ACHN (cell line): ENCODE data around the gene MAP3K5.
"Not testable (repeated sequence)": the region's sequence is repeated elsewhere in the genome, so short reads cannot be mapped to it uniquely, and the experiment has no call there.

Experiments
- DNase-seq: peaks from one replicate; pipeline ENCODE4 v3.0.0-alpha.2; 2015
- in situ Hi-C: cut with HindIII; loops from 2 replicates; pipeline ENCODE4 v1.10.0; 2017; ENCODE audit warnings: low sequenced_read_pairs, low pct_ligation_motif_present, low pct_unique_long_range_greater_than_20kb

MAP3K5 gene

DNA sequence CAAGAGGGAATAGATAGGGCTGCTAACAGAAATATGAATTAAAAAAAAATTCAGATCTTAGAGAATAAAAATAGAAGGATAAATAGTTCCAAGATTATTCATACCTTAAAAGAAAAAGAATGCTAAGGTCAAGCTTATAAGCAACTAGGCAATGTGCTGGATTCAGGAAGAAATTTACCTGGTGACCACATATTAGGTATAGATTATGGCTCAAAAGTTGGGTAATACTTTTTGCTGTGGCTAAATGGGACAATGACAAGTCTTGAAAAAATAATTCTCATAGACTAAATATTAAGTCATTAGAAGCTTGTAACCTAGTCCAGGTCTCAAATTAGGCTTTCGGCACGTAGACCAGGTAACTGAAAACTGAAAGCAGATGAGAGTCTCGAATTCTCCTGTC, 17.2 kb downstream of the MAP3K5 start:
- in situ Hi-C loops, result no loop called here
- DNase-seq, result no peak

DNA sequence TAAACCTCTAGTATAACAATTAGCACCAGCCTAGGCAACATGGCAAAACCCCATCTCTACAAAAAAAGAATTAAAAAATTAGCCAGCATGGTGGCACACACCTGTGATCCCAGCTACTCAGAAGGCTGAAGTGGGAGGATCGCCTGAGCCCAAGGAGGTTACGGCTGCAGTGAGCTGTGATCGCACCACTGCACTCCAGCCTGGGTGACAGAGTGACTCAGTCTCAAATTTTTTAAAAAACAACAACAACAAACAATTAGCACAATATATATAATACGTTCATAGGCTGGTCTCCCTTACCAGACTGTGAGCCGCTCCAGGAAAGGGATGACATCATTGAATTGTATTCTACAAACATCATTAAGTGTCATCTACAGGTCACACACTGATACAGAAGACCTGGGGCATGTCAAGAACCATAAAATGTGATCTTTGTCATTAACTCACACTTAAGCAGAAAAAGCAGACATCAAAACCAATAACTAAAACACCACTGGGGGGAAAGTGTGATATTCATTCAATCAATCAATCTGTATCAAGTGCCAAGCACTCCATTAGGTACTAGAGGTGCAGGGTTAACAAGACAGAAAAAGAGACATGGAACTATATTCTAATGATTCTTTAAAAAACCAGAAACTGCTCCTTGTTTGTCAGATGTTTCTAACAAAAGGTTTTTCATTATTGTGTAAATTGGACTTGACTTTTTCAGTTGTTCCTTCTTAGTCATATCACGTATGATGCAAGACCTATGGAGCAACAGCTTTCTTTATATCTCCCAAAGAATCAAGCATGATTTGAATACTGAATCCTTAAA, 17.8 kb downstream of the MAP3K5 start:
- DNase-seq, result no peak
- in situ Hi-C loops, result no loop called here

DNA sequence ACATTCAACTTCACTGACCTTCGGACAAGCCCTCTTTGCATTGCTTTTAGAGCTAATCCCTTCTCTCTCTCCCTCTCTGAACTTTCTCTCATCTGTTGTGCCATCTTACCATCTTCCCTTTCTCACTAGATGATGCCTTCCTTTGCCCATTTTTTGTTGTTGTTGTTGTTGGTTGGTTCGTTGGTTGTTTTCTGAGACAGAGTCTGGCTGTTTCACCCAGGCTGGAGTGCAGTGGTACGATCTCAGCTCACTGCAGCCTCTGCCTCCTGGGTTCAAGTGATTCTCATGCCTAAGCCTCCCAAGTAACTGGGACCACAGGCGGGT, 18.8 kb downstream of the MAP3K5 start:
- no peak for DNase-seq
- in situ Hi-C loops, result no loop called here

DNA sequence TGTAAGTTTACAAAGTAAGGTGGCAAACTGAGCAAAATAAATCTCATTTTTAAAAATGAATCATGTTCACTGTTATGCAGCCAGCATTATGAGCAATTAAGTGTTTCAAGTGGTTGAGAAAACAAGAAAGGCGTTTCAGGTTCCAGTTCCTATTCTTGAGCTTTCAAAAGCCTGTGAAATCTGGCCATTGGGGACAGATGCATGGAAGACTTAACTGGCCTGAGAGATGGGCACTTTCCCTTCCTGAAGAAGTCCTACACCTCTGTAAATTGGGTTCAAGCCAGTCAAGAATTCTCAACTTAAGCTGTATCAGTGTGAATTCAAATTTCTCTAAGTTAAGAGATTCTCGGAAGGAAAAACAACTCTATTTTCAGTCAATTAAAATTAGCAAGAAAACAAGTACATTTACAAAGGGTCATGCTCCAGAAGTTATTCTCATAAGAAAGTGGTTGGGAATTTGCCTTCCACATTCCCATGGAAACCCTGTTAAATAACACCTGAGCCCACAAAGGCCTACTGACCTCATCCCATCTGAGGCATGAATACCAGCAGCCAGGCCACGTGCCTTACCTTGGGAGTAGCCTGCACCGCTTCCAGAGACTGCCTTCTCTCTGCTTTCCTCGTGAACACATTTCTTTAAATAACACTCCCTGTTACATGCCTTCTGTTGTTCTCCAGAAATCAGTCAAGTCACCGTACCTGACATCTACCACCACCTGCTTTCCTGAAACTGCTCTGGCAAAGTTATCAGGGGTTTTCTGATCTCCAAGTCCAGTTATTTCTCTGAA, 19.4 kb downstream of the MAP3K5 start:
- DNase-seq, result no peak
- in situ Hi-C loops, result no loop called here

DNA sequence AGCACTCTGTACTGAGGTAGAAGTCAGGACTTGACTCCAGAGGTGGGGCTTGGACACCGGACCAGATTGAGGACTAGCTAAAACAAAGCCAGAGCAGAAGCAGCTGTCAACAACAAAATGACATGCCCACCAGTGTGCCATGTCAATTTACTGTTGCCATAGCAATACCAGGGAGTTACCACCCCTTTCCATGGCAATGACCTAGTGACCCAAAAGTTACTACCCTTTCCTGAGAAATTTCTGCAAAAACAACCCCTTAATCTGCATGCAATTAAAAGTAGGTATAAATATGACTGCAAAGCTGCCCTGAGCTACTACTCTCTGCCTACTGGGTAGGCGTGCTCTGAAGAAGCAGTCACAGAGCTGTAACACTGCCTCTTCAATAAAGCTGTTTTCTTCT, 21.0 kb downstream of the MAP3K5 start:
- no peak for DNase-seq
- in situ Hi-C loops, result no loop called here

DNA sequence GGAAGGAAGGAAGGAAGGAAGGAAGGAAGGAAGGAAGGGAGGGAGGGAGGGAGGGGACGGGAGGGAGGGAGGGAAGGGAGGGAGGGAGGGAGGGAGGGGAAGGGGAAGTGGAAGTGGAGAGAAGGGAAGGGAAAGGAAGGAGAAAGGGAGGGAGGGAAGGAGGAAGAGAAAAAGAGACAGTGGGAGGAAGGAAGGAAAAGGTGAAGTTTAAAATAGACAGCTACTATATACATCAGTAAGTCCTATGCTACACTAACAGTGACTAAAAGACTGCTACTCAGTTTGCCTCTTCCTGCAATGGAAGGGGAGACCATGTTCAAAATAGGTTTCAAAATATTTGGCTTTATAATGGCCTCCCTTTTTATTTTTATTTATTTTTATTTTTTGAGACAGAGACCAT, 22.5 kb downstream of the MAP3K5 start:
- no peak for DNase-seq
- in situ Hi-C loops, result no loop called here

DNA sequence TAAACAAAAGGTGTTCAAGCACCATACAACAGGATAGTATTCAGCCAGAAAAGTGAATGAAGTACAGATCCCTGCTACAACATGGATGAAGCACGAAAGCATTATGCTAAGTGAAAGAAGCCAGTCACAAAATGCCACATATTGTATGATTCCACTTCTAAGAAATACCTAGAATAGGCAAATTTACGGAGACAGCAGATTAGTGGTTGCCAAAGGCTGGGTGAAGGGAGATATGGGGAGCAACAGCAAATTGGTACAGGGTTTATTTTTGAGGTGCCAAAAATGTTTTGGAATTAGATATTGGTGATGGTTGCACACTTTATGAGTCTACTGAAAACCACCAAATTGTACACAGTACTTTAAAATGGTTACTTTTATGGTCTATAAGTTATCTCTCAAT, 23.2 kb downstream of the MAP3K5 start:
- DNase-seq, result no peak
- in situ Hi-C loops, result no loop called here

DNA sequence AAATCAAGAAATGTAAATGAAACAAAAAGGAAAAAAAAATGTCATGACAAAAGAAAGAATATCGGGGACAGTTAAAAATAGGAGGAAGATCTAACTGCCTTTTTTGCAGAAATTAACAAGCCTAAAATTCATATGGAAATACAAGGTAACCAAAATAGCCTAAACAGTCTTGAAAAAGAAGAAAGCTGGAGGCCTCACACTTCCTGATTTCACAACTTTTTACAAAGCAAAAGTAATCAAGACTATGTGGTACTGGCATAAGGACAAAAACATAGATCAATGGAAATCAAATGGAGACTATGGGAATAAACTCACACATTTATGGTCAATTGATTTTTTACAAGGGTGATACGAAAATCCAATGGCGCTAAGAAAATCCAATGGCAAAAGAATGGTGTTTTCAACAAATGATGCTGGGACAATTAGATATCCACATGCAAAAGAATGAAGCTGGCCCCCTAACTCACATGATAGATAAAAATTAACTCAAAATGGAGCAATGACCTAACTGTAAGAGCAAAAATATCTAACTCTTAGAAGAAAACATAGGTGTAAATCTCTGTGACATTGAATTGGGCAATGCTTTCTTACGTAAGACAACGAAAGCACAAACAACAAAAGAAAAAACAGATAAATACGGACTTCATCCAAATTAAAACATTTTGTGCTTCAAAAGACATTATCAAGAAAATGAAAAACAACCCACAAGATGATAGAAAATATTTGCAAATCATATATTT, 24.5 kb downstream of the MAP3K5 start:
- in situ Hi-C loops, result no loop called here
- no peak for DNase-seq

DNA sequence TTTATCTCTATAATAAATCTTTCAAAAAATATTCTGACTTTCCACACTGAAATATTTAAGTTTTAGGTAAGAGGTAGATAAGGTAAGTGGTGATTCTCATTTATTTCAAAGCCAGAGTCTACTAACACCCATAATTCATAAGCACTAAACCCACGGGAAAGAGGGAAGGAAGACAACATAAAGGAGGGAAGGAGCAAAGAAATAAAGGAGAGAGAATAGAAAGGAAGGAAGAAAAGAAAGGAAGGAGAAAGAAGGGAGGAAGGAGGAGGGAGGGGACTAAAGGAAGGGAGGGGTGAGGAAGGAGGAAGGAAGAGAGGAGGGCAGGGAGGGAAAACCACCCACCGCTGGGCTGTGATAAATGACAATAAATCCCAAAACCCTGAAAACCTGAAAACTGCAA, 25.2 kb downstream of the MAP3K5 start:
- DNase-seq, result no peak
- in situ Hi-C loops, result no loop called here

DNA sequence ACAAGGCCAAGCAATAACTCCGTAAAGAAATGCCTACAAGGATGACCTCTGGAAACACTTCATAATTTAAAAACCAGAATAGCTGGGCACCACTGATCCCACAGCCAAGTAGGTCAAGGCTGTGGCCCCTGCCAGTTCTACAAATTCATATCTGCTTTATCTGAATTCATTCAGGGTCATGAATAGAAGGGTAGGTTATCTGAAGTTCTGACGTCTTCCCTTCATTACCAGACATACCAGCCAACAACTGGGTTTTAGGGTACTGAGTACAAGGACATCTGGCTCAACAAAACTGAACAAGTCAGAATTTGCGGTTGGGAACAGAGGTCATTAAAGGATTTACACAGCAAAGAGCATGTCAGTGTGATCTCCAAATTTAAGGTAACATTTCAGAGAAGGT, 26.0 kb downstream of the MAP3K5 start:
- no peak for DNase-seq
- in situ Hi-C loops, result no loop called here

DNA sequence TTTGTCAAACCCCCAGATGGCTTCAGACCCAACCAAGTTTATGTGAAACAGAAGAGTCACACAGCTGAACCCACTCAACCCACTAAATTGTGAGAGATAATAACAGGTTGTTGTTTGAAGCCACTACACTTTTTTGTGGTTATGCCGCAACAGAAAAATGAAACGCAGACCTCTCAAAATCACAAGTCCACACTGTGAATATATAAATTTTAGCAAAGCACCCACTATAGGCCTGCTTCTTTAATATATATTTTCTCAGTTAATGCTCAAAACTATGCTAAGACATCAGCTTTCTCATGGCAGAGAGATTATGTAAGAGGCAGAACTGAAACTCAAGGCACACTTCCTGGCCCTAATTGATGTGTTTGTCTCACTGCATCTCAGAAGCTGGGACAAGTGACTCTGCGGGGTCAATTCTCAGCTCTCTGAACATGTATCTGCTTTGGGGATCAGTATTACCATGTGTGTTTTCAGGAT, 27.7 kb downstream of the MAP3K5 start:
- no peak for DNase-seq

DNA sequence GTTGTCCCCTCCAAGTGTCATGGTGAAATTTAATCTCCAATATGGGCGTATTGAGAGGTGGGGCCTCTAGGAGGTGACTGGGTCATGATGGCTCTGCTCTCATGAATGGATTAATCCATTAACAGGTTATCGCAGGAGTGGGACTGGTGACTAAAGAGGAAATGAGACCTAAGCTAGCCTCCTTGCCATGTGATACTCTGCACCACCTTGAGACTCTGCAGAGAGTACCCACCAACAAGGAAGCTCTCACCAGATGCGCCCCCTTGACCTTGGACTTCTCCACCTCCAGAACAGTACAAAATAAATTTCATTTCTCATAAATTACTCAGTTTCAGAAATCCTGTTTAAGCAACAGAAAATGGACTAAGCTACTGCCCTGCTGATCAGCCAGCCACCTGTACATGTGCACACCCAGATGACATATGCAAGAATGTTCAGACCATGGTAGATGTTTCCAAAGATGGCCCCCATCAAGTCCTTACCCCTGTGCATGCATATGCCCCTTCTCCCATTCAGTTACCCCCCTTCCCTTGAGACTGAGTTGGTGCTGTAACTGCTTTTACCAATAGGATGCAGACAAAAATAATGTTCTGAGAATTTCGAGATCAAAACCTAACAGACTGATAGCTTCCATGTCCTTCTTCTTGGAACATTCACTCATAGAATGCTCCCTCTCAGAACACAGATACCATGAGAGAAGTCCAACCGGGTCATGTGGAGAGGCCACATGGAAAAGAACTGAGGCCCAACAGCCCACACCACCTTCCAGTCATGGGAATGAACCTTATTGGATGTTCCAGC, 28.4 kb downstream of the MAP3K5 start:
- DNase-seq, result no peak
- in situ Hi-C loops, result no loop called here

More for the DNA sequence above, 27.7 kb downstream of the MAP3K5 start:
- in situ Hi-C loops, result no loop called here

DNA sequence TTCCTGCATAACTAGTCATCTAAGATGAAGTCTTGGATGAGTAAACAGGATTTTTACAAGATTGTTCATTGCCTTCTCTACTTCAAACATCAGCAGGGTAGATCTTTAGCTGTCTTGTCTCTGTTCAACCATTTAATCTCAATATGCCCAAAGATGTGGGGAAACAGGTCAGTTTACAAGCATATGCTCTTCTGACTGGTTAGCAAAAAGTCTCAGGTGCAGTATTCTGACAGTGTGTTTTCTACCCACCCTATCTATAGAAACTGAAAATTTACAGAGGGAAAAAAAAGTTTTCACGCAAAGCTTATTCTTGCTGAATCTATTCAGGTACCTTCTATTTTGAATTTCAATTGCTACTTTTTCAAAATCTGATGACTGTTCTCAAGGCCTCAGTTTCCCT, 29.0 kb downstream of the MAP3K5 start:
- DNase-seq, result no peak
- in situ Hi-C loops, result no loop called here

DNA sequence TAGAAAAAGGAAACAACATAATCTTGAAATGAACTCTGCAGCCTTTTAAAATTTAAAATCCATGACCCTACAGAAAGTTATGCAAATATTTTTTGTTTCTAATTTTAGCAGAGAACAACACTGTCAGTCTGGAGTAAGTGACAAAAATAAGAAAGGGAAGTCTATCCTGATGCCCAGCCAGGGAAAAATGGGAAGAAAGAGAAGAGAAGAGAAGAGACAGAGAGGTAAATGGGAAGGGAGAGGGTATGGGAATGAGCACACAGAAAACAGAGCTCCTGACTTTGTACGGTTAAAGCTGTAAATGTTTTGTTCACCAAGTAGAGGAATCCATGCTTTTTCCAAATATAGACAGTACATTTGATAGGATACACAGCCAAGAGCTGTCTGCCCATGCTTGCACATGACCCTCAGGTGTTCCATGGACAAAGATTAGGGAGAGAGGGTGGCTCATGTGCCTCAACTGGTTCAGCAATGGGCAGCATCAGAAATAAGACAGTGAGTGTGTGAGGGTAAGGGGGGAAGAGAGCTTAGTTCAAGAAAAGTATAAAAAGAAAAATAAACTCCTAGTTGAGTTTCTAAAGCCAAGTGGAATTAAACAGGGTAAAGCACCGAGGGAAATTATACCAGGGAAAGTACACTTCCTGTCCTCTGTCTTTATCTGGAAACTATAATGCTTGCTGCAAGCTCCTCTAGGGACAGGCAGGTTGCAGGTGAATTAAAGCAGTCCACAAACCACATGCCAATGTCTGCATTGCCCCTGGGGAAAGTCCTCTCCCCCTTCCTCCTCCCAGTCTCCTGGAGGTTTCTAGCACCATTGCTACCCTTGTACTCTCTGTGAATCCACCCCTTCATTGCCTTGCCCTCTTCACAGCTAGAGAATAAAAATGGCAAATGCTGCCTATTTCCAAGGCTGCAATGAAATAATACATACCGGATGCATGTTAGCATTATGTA, 30.0 kb downstream of the MAP3K5 start:
- no peak for DNase-seq
- in situ Hi-C loops, result no loop called here

DNA sequence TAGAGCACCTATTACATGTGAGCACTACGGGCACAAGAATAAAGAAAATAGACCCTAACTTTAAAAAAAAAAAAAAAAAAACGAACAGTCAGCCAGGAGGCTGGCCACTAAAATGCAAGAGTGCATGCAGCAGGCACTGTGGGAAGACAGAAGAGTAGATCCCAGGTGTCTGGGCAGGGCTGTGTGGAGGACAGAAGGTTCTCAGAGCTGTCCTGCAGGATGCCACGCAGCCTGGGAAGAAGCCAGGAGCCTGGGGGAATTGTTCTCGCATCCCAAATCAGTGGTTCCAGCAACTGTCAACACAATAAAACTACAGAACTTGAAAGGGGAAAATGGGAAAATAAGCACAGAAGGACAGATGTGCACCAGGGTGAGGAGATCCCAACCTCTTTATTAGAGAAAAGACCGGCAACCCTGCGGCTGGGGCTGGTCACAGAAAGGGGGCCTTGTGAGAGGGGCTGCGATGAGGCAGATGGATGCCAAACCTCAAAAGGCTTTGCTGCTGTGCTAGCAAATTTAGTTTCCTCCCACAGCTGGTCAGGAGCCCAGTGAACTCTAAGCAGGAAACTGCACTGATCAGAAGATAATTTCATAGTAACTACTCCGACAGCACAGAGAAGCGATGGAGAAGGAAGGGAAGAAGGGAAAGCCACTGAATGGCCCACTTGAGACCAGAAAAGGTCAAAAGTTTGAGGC, 30.9 kb downstream of the MAP3K5 start:
- in situ Hi-C loops, result no loop called here
- no peak for DNase-seq

DNA sequence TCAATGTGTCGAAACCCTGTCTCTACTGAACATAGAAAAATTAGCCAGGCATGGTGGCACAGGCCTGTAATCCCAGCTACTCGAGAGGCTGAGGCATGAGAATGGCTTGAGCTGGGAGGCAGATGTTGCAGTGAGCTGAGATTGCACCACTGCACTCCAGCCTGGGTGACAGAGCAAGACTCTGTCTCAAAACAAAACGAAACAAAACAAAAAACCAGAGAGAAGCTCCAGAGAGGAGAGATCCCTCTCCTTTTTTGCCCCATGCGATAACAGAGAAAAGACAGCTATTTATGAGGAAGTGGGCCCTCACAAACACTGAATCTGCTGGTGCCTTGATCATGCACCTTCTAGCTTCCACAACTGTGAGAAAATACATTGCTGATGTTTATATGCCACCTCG, 31.5 kb downstream of the MAP3K5 start:
- not testable (repeated sequence) for DNase-seq

DNA sequence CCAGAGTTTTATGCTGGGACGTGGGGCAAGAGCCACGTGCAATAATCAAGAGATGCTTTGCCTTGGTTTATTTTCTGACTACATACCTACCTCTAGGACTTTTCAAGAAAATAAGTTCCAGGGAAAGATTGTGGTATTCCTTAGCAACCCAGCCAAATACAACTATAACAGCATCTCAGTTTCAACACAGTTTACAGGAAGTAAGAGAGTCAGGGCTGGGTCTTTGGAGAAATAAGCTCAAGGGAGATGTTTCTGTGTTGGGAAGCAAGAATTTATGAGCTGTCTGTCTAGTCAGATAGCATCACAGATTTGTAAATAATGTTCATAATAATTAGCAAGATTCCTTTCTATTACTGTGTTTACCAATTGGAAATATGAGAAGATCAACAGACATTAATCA, 35.1 kb downstream of the MAP3K5 start:
- in situ Hi-C loops, result no loop called here
- no peak for DNase-seq

More for the DNA sequence above, 31.5 kb downstream of the MAP3K5 start:
- in situ Hi-C loops, result not testable (repeated sequence)
